Adipose tissue (tissue), 3 donors: Measurements from ENCODE around the gene TSPAN7. TPM values are rescaled to one million over a fixed set of nuclear protein-coding genes. Genes with fewer than 3 reads are reported as not detected.

ENCODE experiments used
- H3K27ac ChIP-seq: one replicate; pipeline ENCODE4 v1.5.1; 2013; ENCODE audit warnings: low read depth, low read length
- WGBS, 3 donors: extraction: QIAGEN DNeasy Blood & Tissue Kit; methylation state at CpG; one replicate each; pipeline ENCODE4 v1.1.7; 2013; 5-methylcytosine and 5-hydroxymethylcytosine counted together
- polyA plus RNA-seq, 3 donors: library from polyadenylated mRNA; stranded (reverse); fragments of 200-250 nt; gene quantifications; one replicate each; pipeline ENCODE4 v1.2.3, GENCODE V29; 2013
- donor health status: healthy with polysubstance abuse.
- donor health status: Bipolar disorder and iron deficiency.
- donor health status: healthy.

The TSPAN7 gene
- polyA plus RNA-seq, 3 donors: 13.4 to 54.8 (median 29.6) TPM

GRCh38 chrX:38577738-38578137 is 16.4 kb downstream of the TSPAN7 start:
- no peak overlapping the region for H3K27ac ChIP-seq
- WGBS, 3 donors: 70 to 90% (median 88%) methylated on average over 2 to 3 of the region's 3 CpGs

- no peak overlapping the region for H3K27ac ChIP-seq
- WGBS, 3 donors: 41 to 94% (median 90%) methylated on average over 2 of the region's 2 CpGs
These were observed 16.8 kb downstream of the TSPAN7 start for GRCh38 chrX:38578167-38578566.

- 85 to 92% (median 91%) methylated on average over 5 of the region's 5 CpGs for WGBS, 3 donors
- no peak overlapping the region for H3K27ac ChIP-seq
These were observed 21.8 kb downstream of the TSPAN7 start for GRCh38 chrX:38583181-38583580.

- H3K27ac ChIP-seq: no peak overlapping the region
- 71 to 93% (median 89%) methylated on average over 2 of the region's 2 CpGs for WGBS, 3 donors
These were observed 33.1 kb downstream of the TSPAN7 start for GRCh38 chrX:38594434-38594833.

- 32 to 62% (median 38%) methylated on average over 1 of the region's 1 CpG for WGBS, 3 donors
- H3K27ac ChIP-seq: no peak overlapping the region
These were observed 34.5 kb downstream of the TSPAN7 start for GRCh38 chrX:38595801-38596200.

- no peak overlapping the region for H3K27ac ChIP-seq
- 64 to 87% (median 83%) methylated on average over 2 of the region's 2 CpGs for WGBS, 3 donors
These were observed 35.6 kb downstream of the TSPAN7 start for GRCh38 chrX:38596939-38597338.

GRCh38 chrX:38599796-38600755 is 38.7 kb downstream of the TSPAN7 start:
- 50 to 72% (median 61%) methylated on average over 3 of the region's 3 CpGs for WGBS, 3 donors
- H3K27ac ChIP-seq: no peak overlapping the region

- H3K27ac ChIP-seq: no peak overlapping the region
These were observed 40.5 kb downstream of the TSPAN7 start for GRCh38 chrX:38601866-38602265.

GRCh38 chrX:38606821-38607220 is 45.5 kb downstream of the TSPAN7 start:
- H3K27ac ChIP-seq: no peak overlapping the region
- WGBS, 3 donors: 59 to 96% (median 69%) methylated on average over 3 of the region's 3 CpGs

- WGBS, 3 donors: 29 to 69% (median 32%) methylated on average over 4 of the region's 4 CpGs
- H3K27ac ChIP-seq: no peak overlapping the region
These were observed 46.6 kb downstream of the TSPAN7 start for GRCh38 chrX:38607976-38608375.

- WGBS, 3 donors: 72 to 89% (median 88%) methylated on average over 6 of the region's 6 CpGs
- no peak overlapping the region for H3K27ac ChIP-seq
These were observed 49.5 kb downstream of the TSPAN7 start for GRCh38 chrX:38610849-38611248.

- 56 to 84% (median 59%) methylated on average over 3 to 4 of the region's 4 CpGs for WGBS, 3 donors
These were observed 50.9 kb downstream of the TSPAN7 start for GRCh38 chrX:38612281-38612680.

GRCh38 chrX:38614485-38614884 is 53.1 kb downstream of the TSPAN7 start:
- H3K27ac ChIP-seq: no peak overlapping the region
- 38 to 82% (median 69%) methylated on average over 2 of the region's 2 CpGs for WGBS, 3 donors

More at GRCh38 chrX:38612281-38612680, 50.9 kb downstream of the TSPAN7 start:
- H3K27ac ChIP-seq: no peak overlapping the region

- 15 to 49% (median 28%) methylated on average over 6 of the region's 6 CpGs for WGBS, 3 donors
- no peak overlapping the region for H3K27ac ChIP-seq
These were observed 55.6 kb downstream of the TSPAN7 start for GRCh38 chrX:38616904-38617303.

- WGBS, 3 donors: 33 to 78% (median 45%) methylated on average over 5 of the region's 5 CpGs
These were observed 56.8 kb downstream of the TSPAN7 start for GRCh38 chrX:38618180-38618579.

GRCh38 chrX:38620623-38621022 is 59.3 kb downstream of the TSPAN7 start:
- H3K27ac ChIP-seq: no peak overlapping the region
- WGBS, 3 donors: 36 to 79% (median 53%) methylated on average over 4 of the region's 4 CpGs

More at GRCh38 chrX:38618180-38618579, 56.8 kb downstream of the TSPAN7 start:
- H3K27ac ChIP-seq: no peak overlapping the region

GRCh38 chrX:38626296-38626695 is 65.0 kb downstream of the TSPAN7 start:
- WGBS, 3 donors: 81 to 93% (median 92%) methylated on average over 4 of the region's 4 CpGs
- no peak overlapping the region for H3K27ac ChIP-seq

GRCh38 chrX:38627683-38628082 is 66.3 kb downstream of the TSPAN7 start:
- no peak overlapping the region for H3K27ac ChIP-seq

GRCh38 chrX:38628587-38628986 is 67.2 kb downstream of the TSPAN7 start:
- H3K27ac ChIP-seq: no peak overlapping the region

GRCh38 chrX:38632516-38632915 is 71.2 kb downstream of the TSPAN7 start:
- 39 to 63% (median 49%) methylated on average over 2 of the region's 2 CpGs for WGBS, 3 donors

More at GRCh38 chrX:38632516-38632915, 71.2 kb downstream of the TSPAN7 start:
- H3K27ac ChIP-seq: no peak overlapping the region
